Ramos (cell line): ENCODE results near the gene ZFP1.

Experiments
- in situ Hi-C: fragments of 300-500 bp; cut with MboI; formaldehyde crosslinking; loops from one replicate; pipeline ENCODE4 v1.14.3; 2022; ENCODE audit warnings: low sequenced_read_pairs; ENCODE audit not compliant: unreplicated experiment

Gene ZFP1

GRCh38 chr16:75202069-75202590 lies 53.8 kb downstream of the ZFP1 start:
- in situ Hi-C loops, result loop anchor here (10.0 to 25.0 kb wide), 2 partner anchors 183 to 560 kb away; no protein-coding TSS in a partner anchor

GRCh38 chr16:75203096-75203495 lies 54.8 kb downstream of the ZFP1 start:
- in situ Hi-C loops, result loop anchor here (10.0 to 25.0 kb wide), 2 partner anchors 182 to 559 kb away; no protein-coding TSS in a partner anchor

- in situ Hi-C loops, result loop anchor here (10.0 to 25.0 kb wide), 2 partner anchors 181 to 558 kb away; no protein-coding TSS in a partner anchor
These were observed 55.5 kb downstream of the ZFP1 start for GRCh38 chr16:75203667-75204409.

GRCh38 chr16:75204410-75204758 lies 56.1 kb downstream of the ZFP1 start:
- in situ Hi-C loops, result loop anchor here (10.0 to 25.0 kb wide), 2 partner anchors 180 to 558 kb away; no protein-coding TSS in a partner anchor

GRCh38 chr16:75204905-75205304 lies 56.6 kb downstream of the ZFP1 start:
- in situ Hi-C loops, result loop anchor here (10.0 to 25.0 kb wide), 2 partner anchors 180 to 557 kb away; no protein-coding TSS in a partner anchor

GRCh38 chr16:75205438-75205837 lies 57.1 kb downstream of the ZFP1 start:
- in situ Hi-C loops, result loop anchor here (10.0 to 25.0 kb wide), 2 partner anchors 179 to 557 kb away; no protein-coding TSS in a partner anchor

GRCh38 chr16:75205961-75206748 lies 57.8 kb downstream of the ZFP1 start:
- in situ Hi-C loops, result loop anchor here (10.0 to 25.0 kb wide), 2 partner anchors 179 to 556 kb away; no protein-coding TSS in a partner anchor

- in situ Hi-C loops, result loop anchor here (10.0 to 25.0 kb wide), 2 partner anchors 178 to 555 kb away; no protein-coding TSS in a partner anchor
These were observed 58.6 kb downstream of the ZFP1 start, which contains the start of gene CTRB2 for GRCh38 chr16:75206749-75207451. TSS of gene CTRB2 (minus strand) at chr16:75207161. CDS start at chr16:75207141, 20 bp downstream.

GRCh38 chr16:75207831-75208230 lies 59.5 kb downstream of the ZFP1 start:
- in situ Hi-C loops, result loop anchor here (10.0 to 25.0 kb wide), 2 partner anchors 177 to 554 kb away; no protein-coding TSS in a partner anchor

- in situ Hi-C loops, result loop anchor here (10.0 to 25.0 kb wide), 2 partner anchors 176 to 554 kb away; no protein-coding TSS in a partner anchor
These were observed 60.0 kb downstream of the ZFP1 start for GRCh38 chr16:75208242-75208825.

- in situ Hi-C loops, result loop anchor here (10.0 to 25.0 kb wide), 2 partner anchors 176 to 553 kb away; no protein-coding TSS in a partner anchor
These were observed 60.7 kb downstream of the ZFP1 start for GRCh38 chr16:75208861-75209505.

GRCh38 chr16:75209514-75209913 lies 61.2 kb downstream of the ZFP1 start:
- in situ Hi-C loops, result loop anchor here (10.0 to 25.0 kb wide), 2 partner anchors 175 to 553 kb away; no protein-coding TSS in a partner anchor

- in situ Hi-C loops, result loop anchor here (10.0 to 25.0 kb wide), 2 partner anchors 175 to 552 kb away; no protein-coding TSS in a partner anchor
These were observed 61.6 kb downstream of the ZFP1 start for GRCh38 chr16:75209944-75210343.

GRCh38 chr16:75211286-75211685 lies 63.0 kb downstream of the ZFP1 start:
- in situ Hi-C loops, result loop anchor here (25.0 kb wide), 1 partner anchor 551 kb away; no protein-coding TSS in a partner anchor

- in situ Hi-C loops, result loop anchor here (25.0 kb wide), 1 partner anchor 546 kb away; no protein-coding TSS in a partner anchor
These were observed 67.8 kb downstream of the ZFP1 start for GRCh38 chr16:75216127-75216526.

GRCh38 chr16:75216576-75216975 lies 68.3 kb downstream of the ZFP1 start:
- in situ Hi-C loops, result loop anchor here (25.0 kb wide), 1 partner anchor 546 kb away; no protein-coding TSS in a partner anchor

- in situ Hi-C loops, result loop anchor here (25.0 kb wide), 1 partner anchor 545 kb away; no protein-coding TSS in a partner anchor
These were observed 69.1 kb downstream of the ZFP1 start for GRCh38 chr16:75217389-75217851.
